Fibroblast of the conjunctiva (primary cell): Measurements from ENCODE around the gene DTX3.

Source experiments
- DNase-seq: peaks from one replicate; pipeline ENCODE4 v3.0.0-alpha.2; 2010; ENCODE audit warnings: low read depth

DTX3 gene

GRCh38 chr12:57620245-57620935 is 15.8 kb downstream of the DTX3 start:
- DNase-seq: no peak

GRCh38 chr12:57620936-57621496 is 16.4 kb downstream of the DTX3 start:
- DNase-seq: no peak

DNA sequence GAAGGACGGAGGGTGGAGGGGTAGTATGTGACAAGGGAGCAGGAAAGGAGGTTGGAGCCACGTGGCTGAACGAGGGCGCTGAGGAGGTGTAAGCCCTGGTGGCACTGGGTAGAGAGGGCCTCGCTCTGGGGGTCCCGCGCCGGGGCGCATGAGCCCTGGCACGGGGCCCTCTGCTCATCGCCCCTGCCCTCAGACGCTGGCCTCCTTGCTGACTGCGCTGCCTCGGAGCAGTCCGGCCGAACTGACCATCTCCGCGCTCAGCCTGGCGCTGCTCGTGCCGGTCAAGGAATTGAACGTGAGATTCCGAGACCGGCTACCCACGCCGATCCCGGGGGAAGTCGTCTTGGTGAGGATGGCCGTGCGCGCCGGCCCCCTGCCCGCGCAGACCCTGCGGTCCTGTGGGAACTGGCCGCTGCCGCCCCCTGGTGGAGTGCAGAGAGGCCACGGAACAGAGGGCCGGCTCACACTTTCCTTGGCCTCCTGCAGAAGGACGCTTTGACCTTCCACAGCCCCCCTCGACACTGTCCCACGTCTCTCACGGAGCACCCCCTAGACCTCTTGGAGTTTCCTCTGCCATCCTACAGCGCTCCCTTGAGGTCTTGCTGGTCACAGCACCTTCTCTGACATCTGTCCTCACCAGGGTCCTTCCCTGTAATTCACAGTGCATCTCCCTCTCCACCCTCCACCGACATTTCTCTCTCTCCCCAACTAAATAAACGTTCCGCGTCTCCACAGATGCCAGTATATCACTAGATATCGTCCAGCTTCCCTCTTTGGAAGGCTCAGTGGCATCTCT is 17.1 kb downstream of the DTX3 start:
- DNase-seq: no peak

- DNase-seq: no peak
Measured at GRCh38 chr12:57622293-57623245, 17.9 kb downstream of the DTX3 start.

DNA sequence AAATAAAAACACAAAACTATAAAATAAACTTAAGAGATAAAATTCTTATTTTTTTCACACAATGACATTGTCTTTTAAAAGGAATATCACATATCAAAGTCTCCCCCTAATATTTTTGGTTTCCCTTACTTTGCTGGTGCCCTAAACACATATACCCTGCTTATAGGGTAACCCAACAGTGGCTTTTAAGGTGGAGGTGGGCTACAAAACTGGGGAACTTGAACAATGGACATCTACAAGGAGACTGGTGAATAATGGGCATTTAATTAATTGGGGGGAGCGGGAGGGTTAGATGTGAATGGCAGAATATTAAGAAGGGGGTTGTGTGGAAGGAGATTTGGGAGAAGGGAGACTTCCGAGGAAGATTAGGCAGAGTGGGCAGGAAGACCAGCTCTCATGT is 18.8 kb downstream of the DTX3 start:
- no peak for DNase-seq

DNA sequence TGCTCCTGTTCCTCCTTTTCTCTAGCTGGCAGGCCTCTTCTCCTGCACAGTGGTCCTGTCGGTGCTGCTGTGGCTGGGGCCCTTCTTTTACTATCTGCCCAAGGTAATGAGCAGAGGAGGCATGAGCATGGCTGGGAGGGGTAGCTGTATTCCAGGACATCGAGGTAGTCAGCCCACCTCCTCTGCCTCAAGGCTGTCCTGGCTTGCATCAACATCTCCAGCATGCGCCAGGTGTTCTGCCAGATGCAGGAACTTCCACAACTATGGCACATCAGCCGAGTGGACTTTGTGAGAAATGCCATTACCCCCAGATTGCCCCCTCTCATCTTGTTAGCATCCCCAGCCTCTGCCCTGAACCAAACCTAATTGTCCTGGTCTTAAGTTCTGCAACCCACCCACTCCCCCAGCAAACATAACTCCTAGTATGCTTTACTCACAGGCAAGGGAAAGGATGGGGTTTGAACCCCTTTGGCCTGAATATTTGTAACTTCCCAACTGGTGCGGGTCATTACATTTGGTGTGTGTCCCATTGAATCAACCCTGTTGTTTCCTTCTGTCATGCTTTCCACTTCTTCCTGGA is 19.3 kb downstream of the DTX3 start:
- DNase-seq: no peak

- no peak for DNase-seq
Measured at GRCh38 chr12:57624441-57625220, 20.0 kb downstream of the DTX3 start.

- no peak for DNase-seq
Measured at GRCh38 chr12:57625261-57626032, 20.8 kb downstream of the DTX3 start.

DNA sequence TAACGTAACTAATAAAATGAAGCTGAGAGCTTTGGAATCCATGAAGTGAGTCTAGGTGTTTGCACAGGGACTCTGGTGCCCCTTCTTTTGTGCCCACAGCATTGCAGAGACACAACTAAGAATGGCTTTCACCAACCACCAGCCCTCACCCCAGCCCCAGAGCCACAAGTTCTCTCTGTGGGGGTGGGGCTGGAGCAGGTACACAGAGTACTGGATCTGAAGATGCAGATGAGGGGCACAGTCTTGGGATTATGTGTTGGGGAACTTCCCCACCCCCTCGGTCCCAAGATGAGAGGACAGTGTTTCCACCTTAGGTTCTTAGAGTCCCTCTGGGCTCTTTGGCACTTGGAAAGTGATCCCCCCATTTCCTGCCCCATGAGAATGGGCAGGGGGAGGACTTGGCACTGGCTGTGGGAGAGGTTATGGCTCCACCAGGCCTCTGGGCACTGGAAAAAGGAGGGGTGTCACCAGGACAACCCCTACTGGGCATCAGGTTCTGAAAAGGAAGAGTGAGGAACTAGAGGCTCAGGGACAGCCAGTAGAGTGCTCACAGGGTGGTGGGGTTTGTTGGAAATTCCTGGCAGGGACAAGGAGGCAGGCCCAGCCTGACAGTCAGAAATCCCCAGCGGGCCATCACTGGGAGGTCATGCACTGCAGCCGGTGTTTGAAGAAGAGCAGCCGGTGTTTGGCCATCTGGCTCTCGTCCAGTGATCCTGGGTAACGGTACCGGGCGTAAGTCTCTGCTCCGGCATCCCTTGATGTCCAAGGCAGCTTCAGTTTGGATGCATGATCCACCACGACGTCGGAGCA is 21.7 kb downstream of the DTX3 start:
- no peak for DNase-seq

- no peak for DNase-seq
Measured at GRCh38 chr12:57626921-57627445, 22.4 kb downstream of the DTX3 start.

DNA sequence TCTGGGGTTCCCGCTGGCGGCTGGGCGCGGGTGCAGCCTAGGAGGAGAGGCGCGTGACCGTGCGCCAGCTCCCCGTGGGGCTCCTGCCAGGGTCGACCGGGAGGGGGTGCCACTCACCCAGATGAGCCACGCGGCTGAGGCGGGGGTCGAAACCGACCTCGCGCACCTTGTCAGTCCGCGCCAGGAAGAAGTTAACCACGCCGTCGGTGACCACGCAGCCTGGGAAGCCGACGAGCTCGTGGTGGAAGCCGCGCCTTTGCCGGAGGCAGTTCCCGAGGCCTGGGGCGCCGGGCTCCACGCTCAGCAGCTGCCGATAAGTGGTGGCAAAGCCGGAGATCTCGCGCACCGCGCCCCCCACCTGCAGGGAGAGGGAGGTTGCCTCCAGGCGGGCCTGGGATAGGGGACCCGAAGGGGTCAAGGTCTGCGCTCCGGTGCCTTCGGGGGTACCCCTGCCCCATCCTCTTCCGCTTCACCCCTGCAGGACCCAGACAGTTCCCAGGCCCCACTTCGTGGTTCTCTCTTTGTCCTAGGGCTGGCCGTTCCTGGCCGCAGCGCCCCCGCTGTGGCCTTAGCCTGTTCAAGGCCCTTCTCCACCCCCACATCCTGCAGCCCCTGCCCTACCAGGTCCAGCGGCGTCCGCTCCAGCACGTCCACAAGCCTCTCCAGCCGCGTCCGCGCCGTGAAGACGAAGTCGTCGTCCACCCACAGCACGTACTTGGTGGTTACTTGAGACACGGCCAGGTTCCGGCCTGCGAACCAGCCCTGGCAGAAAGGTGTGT is 23.1 kb downstream of the DTX3 start:
- DNase-seq: no peak

GRCh38 chr12:57628280-57629191 is 23.9 kb downstream of the DTX3 start:
- DNase-seq: no peak

- DNase-seq: no peak
Measured at GRCh38 chr12:57629897-57630471, 25.4 kb downstream of the DTX3 start.

- DNase-seq: no peak
Measured at GRCh38 chr12:57630891-57631433, 26.3 kb downstream of the DTX3 start.

DNA sequence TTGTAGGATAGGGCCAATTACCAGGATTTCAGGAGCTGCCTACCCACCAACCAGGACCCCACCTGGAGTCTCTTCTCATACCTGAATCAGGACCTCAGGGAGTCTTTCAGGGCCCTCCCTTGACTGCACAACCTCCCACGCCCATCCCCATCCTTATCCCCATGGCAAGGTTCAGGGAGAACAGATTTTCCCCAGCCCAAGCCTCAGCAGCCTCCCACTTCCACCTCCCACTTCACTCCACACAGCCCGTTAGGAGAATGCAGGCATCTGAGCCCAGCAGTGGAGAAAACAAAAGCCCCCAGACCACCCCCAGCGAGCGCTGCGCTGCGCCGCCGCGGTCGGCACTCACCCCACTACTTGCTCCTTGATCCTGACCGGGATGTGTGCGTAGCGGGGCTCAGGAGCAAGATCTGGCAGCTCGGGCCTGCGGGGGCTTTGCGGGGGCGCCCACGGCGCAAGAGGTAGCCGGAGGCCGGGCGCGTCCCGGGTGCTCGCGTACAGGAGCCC is 27.0 kb downstream of the DTX3 start:
- DNase-seq: no peak
